Memory B cell (primary cell): ENCODE results near the gene MOGAT1.
A peak's percentile ranks its signal among the peaks of the same experiment; 100 is the strongest.
"Not testable (repeated sequence)": the region's sequence is repeated elsewhere in the genome, so short reads cannot be mapped to it uniquely, and the experiment has no call there.

ENCODE experiments used
- ATAC-seq: fragments of 150-1000 bp; cut with Tn5 transposase; 2 replicates; pipeline ENCODE4 v1.10.0; 2021; ENCODE audit warnings: low read depth, mild to moderate bottlenecking, moderate library complexity
- DNase-seq, 2 donors: peaks; one replicate each; pipeline ENCODE4 v3.0.0; 2022; ENCODE audit warnings: low spot score in 2 of 2
- H3K27ac Mint-ChIP-seq: one replicate; pipeline ENCODE4 v1.8.0; 2022; ENCODE audit warnings: mild to moderate bottlenecking, moderate library complexity, mixed read lengths
- H3K27me3 Mint-ChIP-seq: one replicate; pipeline ENCODE4 v1.8.0; 2022; ENCODE audit warnings: mixed read lengths
- H3K36me3 Mint-ChIP-seq: one replicate; pipeline ENCODE4 v1.8.0; 2022; ENCODE audit warnings: mild to moderate bottlenecking, mixed read lengths
- H3K4me1 Mint-ChIP-seq: one replicate; pipeline ENCODE4 v1.8.0; 2022; ENCODE audit warnings: mixed read lengths
- H3K4me3 Mint-ChIP-seq: one replicate; pipeline ENCODE4 v1.8.0; 2022; ENCODE audit warnings: mild to moderate bottlenecking, moderate library complexity, mixed read lengths
- H3K9me3 Mint-ChIP-seq: one replicate; pipeline ENCODE4 v1.8.0; 2022; ENCODE audit warnings: mixed read lengths

The MOGAT1 gene

GRCh38 chr2:222709191-222709891 lies 37.9 kb downstream of the MOGAT1 start:
- DNase-seq (no peak), ATAC-seq (no peak)
- peaks cover 9% of the 10 kb centered on the region for H3K4me1 Mint-ChIP-seq
- H3K9me3 Mint-ChIP-seq = no peaks in the 10 kb centered on the region
- H3K27me3 Mint-ChIP-seq = peaks cover 17% of the 10 kb centered on the region
- no peaks in the 10 kb centered on the region for H3K36me3 Mint-ChIP-seq
- no peak overlapping the region for H3K27ac Mint-ChIP-seq
- no peak overlapping the region for H3K4me3 Mint-ChIP-seq

DNA sequence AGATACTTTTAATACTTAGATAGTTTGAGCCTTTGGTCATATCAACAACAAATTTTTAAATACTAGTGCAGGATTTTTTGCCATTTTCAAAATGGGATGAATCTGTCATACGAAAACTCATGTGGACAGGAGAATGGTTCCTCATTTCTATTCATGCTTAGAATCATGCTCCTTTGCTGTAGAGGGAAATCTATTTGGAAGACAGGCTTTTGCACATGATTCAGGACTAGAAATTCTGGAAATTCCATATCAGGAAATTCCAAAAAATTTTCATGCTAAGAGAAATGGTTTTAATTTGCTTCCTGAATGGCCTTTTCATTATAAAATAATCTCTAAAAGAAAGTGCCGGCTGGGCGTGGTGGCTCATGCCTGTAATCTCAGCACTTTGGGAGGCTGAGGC lies 39.3 kb downstream of the MOGAT1 start:
- H3K4me3 Mint-ChIP-seq = no peak overlapping the region
- no peaks in the 10 kb centered on the region for H3K9me3 Mint-ChIP-seq
- DNase-seq (no peak), ATAC-seq (no peak)
- no peaks in the 10 kb centered on the region for H3K36me3 Mint-ChIP-seq
- H3K4me1 Mint-ChIP-seq = peaks cover 12% of the 10 kb centered on the region
- H3K27me3 Mint-ChIP-seq = peaks cover 17% of the 10 kb centered on the region
- no peak overlapping the region for H3K27ac Mint-ChIP-seq

GRCh38 chr2:222711315-222711940 lies 40.0 kb downstream of the MOGAT1 start:
- H3K4me3 Mint-ChIP-seq = no peak overlapping the region
- ATAC-seq (no peak), DNase-seq (no peak)
- H3K27me3 Mint-ChIP-seq = peaks cover 17% of the 10 kb centered on the region
- peaks cover 15% of the 10 kb centered on the region for H3K4me1 Mint-ChIP-seq
- no peaks in the 10 kb centered on the region for H3K9me3 Mint-ChIP-seq
- no peaks in the 10 kb centered on the region for H3K36me3 Mint-ChIP-seq
- no peak overlapping the region for H3K27ac Mint-ChIP-seq

DNA sequence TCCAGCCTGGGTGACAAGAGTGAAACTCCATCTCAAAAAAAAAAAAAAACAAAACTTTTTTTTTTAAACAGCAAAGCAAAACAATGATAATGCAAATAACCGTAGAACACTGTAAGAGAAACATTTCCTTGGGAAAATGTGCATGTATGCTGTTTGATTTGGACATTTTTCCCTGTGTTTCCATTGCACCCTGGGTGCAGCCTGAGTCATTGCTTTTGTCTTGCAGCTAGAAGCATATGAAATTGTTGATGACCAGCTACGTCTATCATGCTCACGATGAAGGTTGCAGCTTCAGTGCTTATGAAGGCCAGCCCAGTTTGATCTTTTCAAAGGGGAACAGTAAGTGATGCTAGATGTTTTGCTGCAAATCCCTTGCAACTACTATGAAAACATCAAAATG lies 41.5 kb downstream of the MOGAT1 start:
- ATAC-seq (no peak), DNase-seq (no peak)
- no peak overlapping the region for H3K27ac Mint-ChIP-seq
- no peak overlapping the region for H3K4me3 Mint-ChIP-seq
- H3K36me3 Mint-ChIP-seq = no peaks in the 10 kb centered on the region
- H3K27me3 Mint-ChIP-seq = peaks cover 14% of the 10 kb centered on the region
- no peaks in the 10 kb centered on the region for H3K9me3 Mint-ChIP-seq
- H3K4me1 Mint-ChIP-seq = peaks cover 12% of the 10 kb centered on the region

- Mint-ChIP-seq H3K4me3 (no peak overlapping the region), H3K36me3 (no peaks in the 10 kb centered on the region), H3K27me3 (peaks cover 8% of the 10 kb centered on the region), H3K9me3 (no peaks in the 10 kb centered on the region), H3K27ac (no peak overlapping the region), H3K4me1 (peaks cover 7% of the 10 kb centered on the region)
- DNase-seq = no peak
- ATAC-seq = no peak
These were observed 43.1 kb downstream of the MOGAT1 start for GRCh38 chr2:222714361-222715241.

- DNase-seq (no peak), ATAC-seq (peak; percentile 66)
- H3K4me1 Mint-ChIP-seq = peaks cover 7% of the 10 kb centered on the region
- no peaks in the 10 kb centered on the region for H3K36me3 Mint-ChIP-seq
- H3K4me3 Mint-ChIP-seq = peak overlapping the region; percentile 56
- H3K27ac Mint-ChIP-seq = no peak overlapping the region
- H3K9me3 Mint-ChIP-seq = no peaks in the 10 kb centered on the region
- H3K27me3 Mint-ChIP-seq = peaks cover 7% of the 10 kb centered on the region
These were observed 44.3 kb downstream of the MOGAT1 start for GRCh38 chr2:222715742-222716141.

- not testable (repeated sequence) for ATAC-seq
These were observed 48.3 kb downstream of the MOGAT1 start for GRCh38 chr2:222719787-222720186.

DNA sequence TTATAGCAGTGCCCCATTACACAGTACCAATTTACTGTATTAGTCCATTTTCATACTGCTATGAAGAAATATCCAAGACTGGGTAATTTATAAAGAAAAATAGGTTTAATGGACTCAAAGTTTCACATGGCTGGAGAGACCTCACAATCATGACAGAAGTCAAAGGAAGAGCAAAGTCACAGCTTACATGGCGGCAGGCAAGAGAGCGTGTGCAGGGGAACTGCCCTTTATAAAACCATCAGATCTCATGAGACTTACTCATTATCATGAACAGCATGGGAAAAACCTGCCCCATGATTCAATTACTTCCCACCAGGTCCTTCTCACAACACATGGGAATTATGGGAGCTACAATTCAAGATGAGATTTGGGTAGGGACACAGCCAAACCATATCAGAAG lies 50.1 kb downstream of the MOGAT1 start:
- H3K4me3 Mint-ChIP-seq, ATAC-seq, H3K4me1 Mint-ChIP-seq, DNase-seq, H3K36me3 Mint-ChIP-seq, H3K9me3 Mint-ChIP-seq, H3K27me3 Mint-ChIP-seq, H3K27ac Mint-ChIP-seq: not testable (repeated sequence)

More at GRCh38 chr2:222719787-222720186, 48.3 kb downstream of the MOGAT1 start:
- H3K27ac Mint-ChIP-seq, H3K36me3 Mint-ChIP-seq, DNase-seq, H3K9me3 Mint-ChIP-seq, H3K4me3 Mint-ChIP-seq, H3K27me3 Mint-ChIP-seq: not testable (repeated sequence)
- peaks cover 10% of the 10 kb centered on the region for H3K4me1 Mint-ChIP-seq

GRCh38 chr2:222722327-222722946 lies 51.0 kb downstream of the MOGAT1 start:
- Mint-ChIP-seq H3K27ac (no peak overlapping the region), H3K4me3 (no peak overlapping the region), H3K9me3 (peaks cover 1% of the 10 kb centered on the region), H3K4me1 (peaks cover 4% of the 10 kb centered on the region), H3K36me3 (no peaks in the 10 kb centered on the region), H3K27me3 (peaks cover 5% of the 10 kb centered on the region)
- DNase-seq (no peak), ATAC-seq (peak; percentile 24)

DNA sequence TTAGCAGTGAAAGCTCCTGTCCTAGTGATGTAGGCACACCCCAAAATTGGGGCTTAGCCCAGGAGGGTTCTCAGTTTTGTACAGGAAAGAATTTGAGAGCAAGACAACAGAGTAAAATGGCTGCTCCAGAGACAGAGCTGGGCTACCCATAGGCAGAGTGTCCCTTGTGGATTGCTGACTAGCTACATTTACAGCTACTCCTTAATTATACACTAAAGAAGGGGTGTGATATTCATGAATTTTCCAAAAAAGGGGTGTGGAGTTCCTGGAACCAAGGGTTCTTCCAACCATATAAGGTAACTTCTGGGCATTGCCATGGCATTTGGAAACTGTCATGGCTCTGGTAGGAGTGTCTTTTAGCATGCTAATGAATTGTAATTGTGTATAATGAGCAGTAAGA lies 52.8 kb downstream of the MOGAT1 start:
- Mint-ChIP-seq H3K27me3 (peaks cover 5% of the 10 kb centered on the region), H3K27ac (no peak overlapping the region), H3K4me3 (no peak overlapping the region), H3K9me3 (peaks cover 1% of the 10 kb centered on the region), H3K4me1 (peaks cover 4% of the 10 kb centered on the region), H3K36me3 (no peaks in the 10 kb centered on the region)
- DNase-seq = no peak
- no peak for ATAC-seq

DNA sequence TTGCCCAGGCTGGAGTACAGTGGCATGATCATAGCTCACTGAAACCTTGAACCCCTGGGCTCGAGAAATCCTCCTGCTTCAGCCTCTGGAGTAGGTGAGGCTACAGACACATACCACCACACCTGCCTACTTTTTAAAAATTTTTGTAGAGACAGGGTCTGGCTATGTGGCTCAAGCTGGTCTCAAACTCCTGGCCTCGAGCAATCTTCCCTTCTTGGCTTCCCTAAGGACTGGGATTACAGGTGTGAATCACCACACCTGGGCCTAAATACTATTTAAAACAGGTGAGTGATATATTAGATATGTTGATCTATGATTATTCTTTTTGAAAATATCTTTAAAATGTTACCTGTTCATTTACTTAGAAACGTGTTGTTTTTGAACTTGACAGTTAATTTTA lies 57.2 kb downstream of the MOGAT1 start:
- DNase-seq (no peak), ATAC-seq (no peak)
- Mint-ChIP-seq H3K4me3 (no peak overlapping the region), H3K9me3 (peaks cover 1% of the 10 kb centered on the region), H3K27ac (no peak overlapping the region), H3K4me1 (peaks cover 3% of the 10 kb centered on the region), H3K36me3 (no peaks in the 10 kb centered on the region), H3K27me3 (peaks cover 11% of the 10 kb centered on the region)

DNA sequence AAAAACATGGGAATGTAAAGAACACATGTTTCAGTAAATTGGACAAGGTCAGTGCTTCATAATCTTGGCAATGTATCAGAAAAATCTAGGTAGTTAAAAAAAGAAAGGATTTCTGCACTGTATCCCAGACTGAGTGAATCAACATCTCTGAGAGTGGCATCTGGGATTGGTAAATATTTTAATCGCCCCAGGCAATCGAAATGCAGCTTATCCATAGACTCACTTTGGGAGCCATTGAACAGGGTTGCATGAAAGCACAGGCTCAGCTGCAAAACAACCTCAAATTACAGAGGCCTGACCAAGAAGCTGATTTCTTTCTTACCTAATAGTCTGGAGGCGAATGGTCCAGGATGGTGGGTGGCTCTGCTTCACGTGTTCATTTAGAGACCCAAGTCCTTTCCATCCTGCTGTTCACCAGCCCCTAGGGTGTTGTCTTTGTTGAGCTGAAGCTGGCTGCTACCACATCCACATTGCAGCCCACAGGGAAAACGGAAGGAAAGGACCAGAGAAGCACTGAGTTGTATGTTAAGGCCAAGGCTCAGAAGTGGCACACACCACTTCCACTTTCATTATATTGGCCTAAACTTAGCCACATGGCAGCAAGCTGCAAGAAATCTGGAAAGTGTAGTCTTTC lies 59.0 kb downstream of the MOGAT1 start:
- H3K9me3 Mint-ChIP-seq = peaks cover 1% of the 10 kb centered on the region
- no peaks in the 10 kb centered on the region for H3K36me3 Mint-ChIP-seq
- ATAC-seq = no peak
- H3K4me1 Mint-ChIP-seq = peaks cover 3% of the 10 kb centered on the region
- no peak for DNase-seq
- no peak overlapping the region for H3K4me3 Mint-ChIP-seq
- peaks cover 8% of the 10 kb centered on the region for H3K27me3 Mint-ChIP-seq
- no peak overlapping the region for H3K27ac Mint-ChIP-seq

DNA sequence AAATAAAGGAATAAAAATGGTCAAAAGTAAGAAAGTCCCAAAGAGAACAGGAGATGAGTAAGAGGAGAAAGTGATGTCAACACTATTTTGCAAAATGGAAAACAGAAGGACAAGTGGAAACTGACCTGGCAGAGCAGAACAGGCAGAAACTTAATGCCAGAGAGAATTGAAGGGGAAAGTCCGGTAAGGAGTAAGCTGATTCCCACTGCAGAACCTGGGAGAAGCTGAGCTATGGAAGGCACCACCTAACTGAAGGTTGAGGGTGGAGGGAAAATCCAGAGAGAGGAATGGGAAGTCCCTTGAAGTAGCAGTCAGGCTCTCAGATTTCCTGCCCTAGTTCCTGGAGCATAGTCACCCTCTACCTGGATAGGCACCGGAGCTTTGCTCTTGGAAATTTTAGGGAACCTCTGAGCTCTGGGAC lies 59.8 kb downstream of the MOGAT1 start:
- H3K4me3 Mint-ChIP-seq = no peak overlapping the region
- peaks cover 1% of the 10 kb centered on the region for H3K9me3 Mint-ChIP-seq
- peaks cover 3% of the 10 kb centered on the region for H3K4me1 Mint-ChIP-seq
- no peaks in the 10 kb centered on the region for H3K36me3 Mint-ChIP-seq
- H3K27me3 Mint-ChIP-seq = peaks cover 8% of the 10 kb centered on the region
- no peak overlapping the region for H3K27ac Mint-ChIP-seq
- DNase-seq = no peak
- no peak for ATAC-seq
